Stimulated activated CD4-positive, alpha-beta T cell treated with anti-CD3 and anti-CD28 coated beads, TNF-alpha, amount 100 ng/mL, for 48 hours (primary cell): ENCODE data around the gene PCDHB15.
"Not testable (repeated sequence)": the region's sequence is repeated elsewhere in the genome, so short reads cannot be mapped to it uniquely, and the experiment has no call there.

ENCODE experiments used
- DNase-seq, 3 donors: peaks; one replicate each; pipeline ENCODE4 v3.0.0-alpha.2; 2020; ENCODE audit warnings: low read depth in 3 of 3

Gene PCDHB15

GRCh38 chr5:141247434-141247833 lies 2.2 kb downstream of the PCDHB15 start:
- DNase-seq = not testable (repeated sequence)

GRCh38 chr5:141250576-141250975 lies 5.4 kb downstream of the PCDHB15 start:
- no peak for DNase-seq

GRCh38 chr5:141258464-141258863 lies 13.3 kb downstream of the PCDHB15 start:
- no peak for DNase-seq

GRCh38 chr5:141258948-141259347 lies 13.8 kb downstream of the PCDHB15 start:
- DNase-seq = no peak

- DNase-seq = no peak
Observed at GRCh38 chr5:141260458-141261237, 15.5 kb downstream of the PCDHB15 start.

- DNase-seq = no peak
Observed at GRCh38 chr5:141261238-141261546, 16.0 kb downstream of the PCDHB15 start.

- DNase-seq = no peak
Observed at GRCh38 chr5:141269195-141269594, 24.0 kb downstream of the PCDHB15 start.

GRCh38 chr5:141272906-141273305 lies 27.7 kb downstream of the PCDHB15 start:
- DNase-seq = no peak

GRCh38 chr5:141298376-141298775 lies 53.2 kb downstream of the PCDHB15 start:
- DNase-seq = no peak
